ENCODE results near the gene IFT57. TPM values are rescaled to one million over a fixed set of nuclear protein-coding genes. Genes with fewer than 3 reads are reported as not detected.

The IFT57 gene
- total and polyA plus RNA-seq, 9 of the 15 experiments (the other 6 are each of a cell fraction or from before 2014, with no cell fraction given), result 1.5 to 20.1 (median 9.9) TPM

- TF ChIP-seq HLTF (IDR thresholded peaks at IDR 0.05), result no peak
- no peak for TF ChIP-seq CBX1 (IDR thresholded peaks at IDR 0.05; ENCODE audit: low read depth)
- TF ChIP-seq KDM2B (CRISPR knock-in tag; IDR thresholded peaks at IDR 0.05), result no peak
- TF ChIP-seq SAFB2 (IDR thresholded peaks at IDR 0.05; ENCODE audit: borderline replicate concordance, low read depth, low read length, severe bottlenecking), result no peak
- no peak for TF ChIP-seq ZNF311 (CRISPR knock-in tag; IDR thresholded peaks at IDR 0.05)
- no peak for TF ChIP-seq CBFA2T2 (conservative IDR thresholded peaks at IDR 0.05)
- no peak for TF ChIP-seq EZH2 (IDR thresholded peaks at IDR 0.05; ENCODE audit: borderline replicate concordance, low read depth, low read length)
- no peak for TF ChIP-seq HMGN3 (IDR thresholded peaks at IDR 0.05; ENCODE audit: borderline replicate concordance, extremely low read depth, insufficient read length, low read depth, low read length)
- no peak for TF ChIP-seq ZNF324 (CRISPR knock-in tag; IDR thresholded peaks at IDR 0.05)
- peak; percentile 34; the same call in 1 of the 2 replicates for TF ChIP-seq CREB1 (IDR thresholded peaks at IDR 0.05)
- TF ChIP-seq CREB1 (CRISPR knock-in tag; IDR thresholded peaks at IDR 0.05), result peak; percentile 86
- TF ChIP-seq CC2D1A (IDR thresholded peaks at IDR 0.05), result no peak
- peak; percentile 77 for TF ChIP-seq POLR2G (IDR thresholded peaks at IDR 0.05; ENCODE audit: low read depth, low read length)
- no peak for TF ChIP-seq RFX7 (CRISPR knock-in tag; IDR thresholded peaks at IDR 0.05)
- TF ChIP-seq ARID2 (IDR thresholded peaks at IDR 0.05), result no peak
- no peak for TF ChIP-seq TRIM24 (IDR thresholded peaks at IDR 0.05)
- TF ChIP-seq ZNF134 (CRISPR knock-in tag; conservative IDR thresholded peaks at IDR 0.05), result no peak
- TF ChIP-seq CEBPB (tag; IDR thresholded peaks at IDR 0.05), result no peak
- peak; percentile 1 for TF ChIP-seq FOS (IDR thresholded peaks at IDR 0.05; ENCODE audit: extremely low read depth, insufficient read length)
- TF ChIP-seq ATF3 (IDR thresholded peaks at IDR 0.05), result peak; percentile 100
- no peak for TF ChIP-seq ATF3 (CRISPR knock-in tag; conservative IDR thresholded peaks at IDR 0.05)
- TF ChIP-seq ZBTB11 (CRISPR knock-in tag; IDR thresholded peaks at IDR 0.05), result peak in 1 of 3 experiments; percentile 38; a peak in 1 of 6 replicates
- TF ChIP-seq ZBTB34 (CRISPR knock-in tag; IDR thresholded peaks at IDR 0.05), result no peak
Observed at GRCh38 chr3:108221911-108222852, at the start of gene IFT57 (continued).
